Fibroblast of the aortic adventitia (primary cell): ENCODE results near the gene PRDM16. TPM values are rescaled to one million over a fixed set of nuclear protein-coding genes. Genes with fewer than 3 reads are reported as not detected.

Source experiments
- DNase-seq: peaks from one replicate; pipeline ENCODE4 v3.0.0-alpha.2; 2010; ENCODE audit warnings: low read depth
- H3K4me3 ChIP-seq: 2 replicates; pipeline ENCODE4 v1.5.1; 2011; ENCODE audit warnings: low read depth, mild to moderate bottlenecking, control low read depth, low read length, moderate library complexity
- CTCF ChIP-seq: IDR thresholded peaks from 2 replicates; pipeline ENCODE4 v1.5.1; 2011; ENCODE audit warnings: mild to moderate bottlenecking, low read length, control low read depth, inconsistent platforms; ENCODE audit not compliant: insufficient read depth
- total RNA-seq: library from RNA; depleted of rRNA; stranded (reverse); fragments of >200 nt; gene quantifications from 2 replicates; pipeline ENCODE4 v1.2.3, GENCODE V29; 2012; ENCODE audit warnings: low replicate concordance

The PRDM16 gene
- total RNA-seq, 1 donor: 11.3 TPM

- no peak for TF ChIP-seq CTCF
Measured at GRCh38 chr1:3246251-3246650, 177.2 kb downstream of the PRDM16 start.

GRCh38 chr1:3247521-3248121, 178.6 kb downstream of the PRDM16 start:
- TF ChIP-seq CTCF: no peak
- no peak for DNase-seq
- H3K4me3 ChIP-seq: no peak overlapping the region

More at GRCh38 chr1:3246251-3246650, 177.2 kb downstream of the PRDM16 start:
- no peak overlapping the region for H3K4me3 ChIP-seq
- no peak for DNase-seq

GRCh38 chr1:3248155-3249141, 179.4 kb downstream of the PRDM16 start:
- no peak for DNase-seq
- no peak for TF ChIP-seq CTCF
- no peak overlapping the region for H3K4me3 ChIP-seq

GRCh38 chr1:3249231-3249630, 180.2 kb downstream of the PRDM16 start:
- H3K4me3 ChIP-seq: no peak overlapping the region
- TF ChIP-seq CTCF: no peak
- no peak for DNase-seq

GRCh38 chr1:3249631-3250501, 180.9 kb downstream of the PRDM16 start:
- DNase-seq: no peak
- no peak for TF ChIP-seq CTCF
- H3K4me3 ChIP-seq: no peak overlapping the region

- no peak for TF ChIP-seq CTCF
- DNase-seq: no peak
Measured at GRCh38 chr1:3250624-3251023, 181.6 kb downstream of the PRDM16 start.

More at GRCh38 chr1:3250624-3251023, 181.6 kb downstream of the PRDM16 start:
- no peak overlapping the region for H3K4me3 ChIP-seq
